Measurements from ENCODE around the gene ZNF473.
"Not testable (repeated sequence)": the region's sequence is repeated elsewhere in the genome, so short reads cannot be mapped to it uniquely, and the experiment has no call there.

The ZNF473 gene

DNA sequence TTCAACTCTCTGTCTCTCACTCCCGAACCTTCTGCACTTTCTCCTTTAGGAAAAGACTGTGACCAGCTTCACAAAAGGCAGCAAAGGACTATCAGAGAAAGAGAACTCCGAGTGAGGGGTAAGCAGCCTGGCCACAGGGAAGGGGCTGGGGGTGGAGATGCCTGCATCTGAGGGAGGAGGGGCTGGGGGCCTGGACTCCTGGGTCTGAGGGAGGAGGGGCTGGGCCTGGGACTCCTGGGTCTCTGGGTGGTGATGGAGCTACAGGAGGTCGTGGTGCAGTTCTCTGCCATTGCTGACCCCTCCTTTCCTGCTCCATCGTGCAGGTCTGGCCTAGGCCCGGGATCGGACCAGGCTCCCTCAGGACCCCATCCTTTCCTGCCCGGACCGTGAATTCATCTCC lies 49.3 kb downstream of the ZNF473 start:
- not testable (repeated sequence) for H3K27me3 ChIP-seq (ENCODE audit: control insufficient read depth, insufficient read depth, low read length); H3K4me3 ChIP-seq (ENCODE audit: low read depth, low read length); H3K27ac ChIP-seq (ENCODE audit: low read depth, low read length); H3K9ac ChIP-seq (ENCODE audit: low read length); H3K4me1 ChIP-seq (ENCODE audit: control insufficient read depth, insufficient read depth, low read length); H3K36me3 ChIP-seq (ENCODE audit: control insufficient read depth, insufficient read depth, low read length)
- H3K9me3 ChIP-seq (ENCODE audit: control insufficient read depth, insufficient read depth, low read depth, low read length), result peaks cover 16% of the 10 kb centered on the region; the same call in 1 of the 2 replicates

DNA sequence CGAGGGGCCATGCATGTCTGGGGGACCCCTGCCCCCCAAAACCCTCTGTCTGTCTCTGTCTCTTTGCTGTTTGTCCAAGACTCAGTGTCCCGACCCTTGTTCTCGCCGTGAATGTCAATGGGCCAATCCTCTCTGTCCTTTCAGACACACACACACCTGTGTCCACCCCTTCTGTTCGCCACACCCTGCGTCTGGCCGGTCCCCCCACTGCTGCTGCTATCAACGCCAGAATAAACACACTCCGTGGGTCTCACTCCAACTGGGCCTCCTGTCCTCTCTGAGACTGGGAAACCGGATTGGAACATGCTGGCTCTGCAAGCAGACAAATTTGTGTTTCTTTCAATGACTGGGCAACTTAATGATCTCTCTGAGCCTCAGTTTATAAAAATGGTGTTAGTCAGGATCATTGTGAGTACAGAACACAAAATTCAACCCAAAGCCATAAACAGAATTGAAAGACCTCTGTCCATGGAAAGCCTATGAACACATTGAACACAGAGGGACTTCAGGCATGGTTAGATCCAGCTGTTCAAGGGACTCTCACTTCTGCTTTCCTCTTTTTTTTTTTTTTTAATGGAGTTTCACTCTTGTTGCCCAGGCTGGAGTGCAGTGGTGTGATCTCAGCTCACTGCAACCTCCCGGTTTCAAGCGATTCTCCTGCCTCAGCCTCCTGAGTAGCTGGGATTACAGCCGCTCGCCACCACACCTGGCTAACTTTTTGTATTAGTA lies 50.0 kb downstream of the ZNF473 start:
- H3K9me3 ChIP-seq (ENCODE audit: control insufficient read depth, insufficient read depth, low read depth, low read length), result peaks cover 12% of the 10 kb centered on the region; the same call in 1 of the 2 replicates
- H3K4me3 ChIP-seq (ENCODE audit: low read depth, low read length); H3K27ac ChIP-seq (ENCODE audit: low read depth, low read length); H3K27me3 ChIP-seq (ENCODE audit: control insufficient read depth, insufficient read depth, low read length); H3K36me3 ChIP-seq (ENCODE audit: control insufficient read depth, insufficient read depth, low read length); H3K9ac ChIP-seq (ENCODE audit: low read length); H3K4me1 ChIP-seq (ENCODE audit: control insufficient read depth, insufficient read depth, low read length): not testable (repeated sequence)

DNA sequence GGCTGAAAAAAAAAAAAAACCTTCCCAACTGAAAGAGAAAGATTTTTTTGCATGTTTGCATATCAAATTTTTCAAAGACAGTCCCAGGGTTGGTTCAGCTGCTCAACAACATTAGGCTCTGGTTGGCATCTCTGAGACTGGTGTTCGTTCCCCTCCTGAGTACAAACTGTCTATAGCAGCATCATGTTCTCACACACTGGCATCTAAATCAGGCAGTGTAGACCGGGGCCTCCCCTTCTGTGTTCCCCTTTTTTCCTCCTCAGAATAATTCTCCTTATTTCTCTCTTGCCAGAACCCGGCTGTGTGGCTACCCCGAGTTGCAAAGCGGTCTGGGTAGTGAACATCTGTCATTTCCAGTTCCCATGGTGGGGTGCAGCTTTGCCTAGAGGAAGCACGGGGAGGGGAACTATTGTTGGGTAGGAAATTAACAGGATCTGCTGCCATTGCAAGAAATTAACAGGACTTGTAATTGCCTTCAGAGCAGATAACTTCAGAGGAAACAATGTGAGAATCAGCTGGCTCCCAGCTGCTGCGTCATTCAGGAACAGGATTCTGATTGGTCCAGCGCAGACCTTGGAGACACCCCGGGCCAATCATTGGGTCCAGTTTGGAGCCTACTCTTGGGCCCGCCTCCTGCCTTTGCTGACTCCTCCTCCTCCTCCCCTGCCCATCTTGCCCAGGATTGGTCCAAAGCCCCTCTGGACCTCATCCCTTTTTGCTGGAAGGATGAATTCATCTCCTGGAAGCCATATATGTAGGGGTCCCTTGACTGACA lies 51.0 kb downstream of the ZNF473 start:
- H3K27ac ChIP-seq (ENCODE audit: low read depth, low read length); H3K9ac ChIP-seq (ENCODE audit: low read length); H3K4me1 ChIP-seq (ENCODE audit: control insufficient read depth, insufficient read depth, low read length); H3K36me3 ChIP-seq (ENCODE audit: control insufficient read depth, insufficient read depth, low read length); H3K27me3 ChIP-seq (ENCODE audit: control insufficient read depth, insufficient read depth, low read length); H3K4me3 ChIP-seq (ENCODE audit: low read depth, low read length): not testable (repeated sequence)
- peaks cover 11% of the 10 kb centered on the region; the same call in 1 of the 2 replicates for H3K9me3 ChIP-seq (ENCODE audit: control insufficient read depth, insufficient read depth, low read depth, low read length)

DNA sequence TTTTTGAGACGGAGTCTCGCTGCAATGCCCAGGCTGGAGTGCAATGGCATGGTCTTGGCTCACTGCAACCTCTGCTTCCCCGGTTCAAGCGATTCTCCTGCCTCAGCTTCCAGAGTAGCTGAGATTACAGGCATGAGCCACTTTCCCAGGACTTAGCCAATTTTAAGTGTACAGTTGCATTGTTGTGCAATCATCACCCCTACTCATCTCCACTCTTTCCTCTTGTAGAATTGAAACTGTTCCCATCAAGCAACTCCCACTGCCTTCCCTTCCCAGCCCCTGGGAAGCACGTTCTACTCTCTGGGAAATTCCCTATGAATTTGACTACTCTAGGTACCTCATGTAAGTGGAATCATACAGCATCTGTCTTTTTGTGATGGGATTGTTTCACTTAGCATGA lies 53.2 kb downstream of the ZNF473 start:
- H3K9ac ChIP-seq (ENCODE audit: low read length); H3K9me3 ChIP-seq (ENCODE audit: control insufficient read depth, insufficient read depth, low read depth, low read length); H3K4me3 ChIP-seq (ENCODE audit: low read depth, low read length): not testable (repeated sequence)

DNA sequence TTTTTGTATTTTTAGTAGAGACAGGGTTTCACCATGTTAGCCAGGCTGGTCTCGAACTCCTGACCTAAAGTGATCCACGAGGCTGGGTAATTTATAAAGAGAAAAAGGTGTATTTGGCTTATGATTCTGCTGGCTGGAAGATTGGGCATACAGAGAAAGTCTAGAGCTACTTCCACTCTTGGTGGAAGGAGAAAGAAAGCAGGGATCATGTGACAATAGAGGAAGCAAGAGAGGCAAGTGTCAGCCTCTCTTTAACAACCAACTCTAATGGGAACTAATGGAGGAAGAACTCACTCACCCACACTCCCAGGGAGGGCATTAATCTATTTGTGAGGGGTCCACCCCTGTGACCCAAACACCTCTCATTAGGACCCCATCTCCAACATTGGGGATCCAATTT lies 58.6 kb downstream of the ZNF473 start:
- not testable (repeated sequence) for H3K9ac ChIP-seq (ENCODE audit: low read length); H3K4me3 ChIP-seq (ENCODE audit: low read depth, low read length); H3K27me3 ChIP-seq (ENCODE audit: control insufficient read depth, insufficient read depth, low read length); H3K4me1 ChIP-seq (ENCODE audit: control insufficient read depth, insufficient read depth, low read length); H3K27ac ChIP-seq (ENCODE audit: low read depth, low read length); H3K36me3 ChIP-seq (ENCODE audit: control insufficient read depth, insufficient read depth, low read length); H3K9me3 ChIP-seq (ENCODE audit: control insufficient read depth, insufficient read depth, low read depth, low read length)

More for the DNA sequence above, 53.2 kb downstream of the ZNF473 start:
- not testable (repeated sequence) for H3K4me1 ChIP-seq (ENCODE audit: control insufficient read depth, insufficient read depth, low read length); H3K36me3 ChIP-seq (ENCODE audit: control insufficient read depth, insufficient read depth, low read length); H3K27me3 ChIP-seq (ENCODE audit: control insufficient read depth, insufficient read depth, low read length); H3K27ac ChIP-seq (ENCODE audit: low read depth, low read length)

DNA sequence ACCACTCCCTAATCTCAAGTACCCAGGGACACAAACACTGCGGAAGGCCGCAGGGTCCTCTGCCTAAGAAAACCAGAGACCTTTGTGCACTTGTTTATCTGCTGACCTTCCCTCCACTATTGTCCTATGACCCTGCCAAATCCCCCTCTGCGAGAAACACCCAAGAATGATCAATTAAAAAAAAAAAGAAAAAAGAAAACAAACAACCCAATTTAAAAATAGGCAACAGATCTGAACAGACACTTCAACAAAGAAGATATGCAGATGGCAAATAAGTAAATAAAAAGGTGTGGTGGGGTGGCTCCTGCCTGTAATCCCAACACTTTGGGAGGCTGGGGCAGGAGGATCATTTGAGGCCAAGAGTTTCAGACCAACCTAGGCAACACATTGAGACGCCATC lies 61.3 kb downstream of the ZNF473 start:
- H3K9ac ChIP-seq (ENCODE audit: low read length); H3K27ac ChIP-seq (ENCODE audit: low read depth, low read length); H3K9me3 ChIP-seq (ENCODE audit: control insufficient read depth, insufficient read depth, low read depth, low read length); H3K4me1 ChIP-seq (ENCODE audit: control insufficient read depth, insufficient read depth, low read length); H3K4me3 ChIP-seq (ENCODE audit: low read depth, low read length); H3K36me3 ChIP-seq (ENCODE audit: control insufficient read depth, insufficient read depth, low read length); H3K27me3 ChIP-seq (ENCODE audit: control insufficient read depth, insufficient read depth, low read length): not testable (repeated sequence)

DNA sequence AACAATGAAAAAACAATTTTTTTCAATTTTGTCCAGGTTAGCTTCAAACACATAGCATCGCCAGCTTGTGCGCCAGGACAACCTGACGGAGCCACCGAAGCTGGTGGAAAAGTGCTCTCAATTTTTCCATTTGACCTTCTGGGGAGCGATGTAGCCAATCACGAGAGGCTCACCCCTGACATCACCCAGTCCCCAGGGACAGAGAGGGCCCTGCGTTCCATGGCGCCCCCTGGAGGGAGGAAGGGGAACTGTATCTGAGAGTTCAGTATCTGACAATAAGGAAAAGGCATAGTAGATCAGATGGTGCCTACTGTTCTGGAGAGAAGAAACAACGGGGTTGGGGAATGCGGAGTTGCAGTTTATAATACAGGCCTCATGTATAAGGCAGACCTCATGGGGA lies 64.9 kb downstream of the ZNF473 start:
- not testable (repeated sequence) for H3K27me3 ChIP-seq (ENCODE audit: control insufficient read depth, insufficient read depth, low read length); H3K4me3 ChIP-seq (ENCODE audit: low read depth, low read length); H3K9ac ChIP-seq (ENCODE audit: low read length); H3K27ac ChIP-seq (ENCODE audit: low read depth, low read length); H3K4me1 ChIP-seq (ENCODE audit: control insufficient read depth, insufficient read depth, low read length); H3K36me3 ChIP-seq (ENCODE audit: control insufficient read depth, insufficient read depth, low read length); H3K9me3 ChIP-seq (ENCODE audit: control insufficient read depth, insufficient read depth, low read depth, low read length)

DNA sequence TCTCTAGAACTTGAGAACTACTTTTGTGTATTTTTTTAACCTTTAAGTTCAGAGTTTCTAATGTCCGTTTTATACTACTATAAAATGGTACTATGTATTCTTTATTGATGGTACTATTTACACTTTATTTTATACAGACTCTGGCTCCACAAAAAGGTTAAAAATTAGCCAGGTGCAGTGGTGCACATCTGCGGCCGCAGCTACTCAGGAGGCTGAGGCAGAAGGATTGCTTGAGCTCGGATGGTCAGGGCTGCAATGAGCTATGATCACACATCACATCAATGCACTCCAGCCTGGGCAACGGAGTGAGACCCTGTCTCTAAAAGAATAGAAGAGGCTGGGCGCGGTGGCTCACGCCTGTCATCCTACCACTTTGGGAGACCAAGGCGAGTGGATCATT lies 66.0 kb downstream of the ZNF473 start:
- H3K9ac ChIP-seq (ENCODE audit: low read length); H3K4me3 ChIP-seq (ENCODE audit: low read depth, low read length); H3K36me3 ChIP-seq (ENCODE audit: control insufficient read depth, insufficient read depth, low read length); H3K9me3 ChIP-seq (ENCODE audit: control insufficient read depth, insufficient read depth, low read depth, low read length); H3K27me3 ChIP-seq (ENCODE audit: control insufficient read depth, insufficient read depth, low read length); H3K4me1 ChIP-seq (ENCODE audit: control insufficient read depth, insufficient read depth, low read length); H3K27ac ChIP-seq (ENCODE audit: low read depth, low read length): not testable (repeated sequence)

DNA sequence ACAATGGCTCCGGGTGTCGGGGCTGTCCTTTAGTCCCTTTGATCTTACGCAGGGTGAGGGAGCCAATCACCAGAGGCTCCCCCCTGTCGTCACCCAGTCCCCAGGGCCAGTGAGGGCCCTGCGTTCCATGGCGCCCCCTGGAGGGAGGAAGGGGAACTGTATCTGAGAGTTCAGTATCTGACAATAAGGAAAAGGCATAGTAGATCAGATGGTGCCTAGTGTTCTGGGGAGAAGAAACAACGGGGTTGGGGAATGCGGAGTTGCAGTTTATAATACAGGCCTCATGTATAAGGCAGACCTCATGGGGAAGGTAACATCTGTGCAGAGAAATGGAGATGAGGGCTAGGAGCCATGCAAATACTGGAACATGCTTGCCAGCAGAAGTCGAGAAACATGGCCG lies 66.8 kb downstream of the ZNF473 start:
- not testable (repeated sequence) for H3K4me3 ChIP-seq (ENCODE audit: low read depth, low read length); H3K36me3 ChIP-seq (ENCODE audit: control insufficient read depth, insufficient read depth, low read length); H3K4me1 ChIP-seq (ENCODE audit: control insufficient read depth, insufficient read depth, low read length); H3K9me3 ChIP-seq (ENCODE audit: control insufficient read depth, insufficient read depth, low read depth, low read length); H3K27me3 ChIP-seq (ENCODE audit: control insufficient read depth, insufficient read depth, low read length); H3K27ac ChIP-seq (ENCODE audit: low read depth, low read length); H3K9ac ChIP-seq (ENCODE audit: low read length)

DNA sequence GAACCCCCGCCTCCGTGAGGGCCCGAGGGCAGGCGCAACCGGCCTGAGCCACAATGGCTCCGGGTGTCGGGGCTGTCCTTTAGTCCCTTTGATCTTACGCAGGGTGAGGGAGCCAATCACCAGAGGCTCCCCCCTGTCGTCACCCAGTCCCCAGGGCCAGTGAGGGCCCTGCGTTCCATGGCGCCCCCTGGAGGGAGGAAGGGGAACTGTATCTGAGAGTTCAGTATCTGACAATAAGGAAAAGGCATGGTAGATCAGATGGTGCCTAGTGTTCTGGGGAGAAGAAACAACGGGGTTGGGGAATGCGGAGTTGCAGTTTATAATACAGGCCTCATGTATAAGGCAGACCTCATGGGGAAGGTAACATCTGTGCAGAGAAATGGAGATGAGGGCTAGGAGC lies 72.1 kb downstream of the ZNF473 start:
- not testable (repeated sequence) for H3K36me3 ChIP-seq (ENCODE audit: control insufficient read depth, insufficient read depth, low read length); H3K4me1 ChIP-seq (ENCODE audit: control insufficient read depth, insufficient read depth, low read length); H3K27me3 ChIP-seq (ENCODE audit: control insufficient read depth, insufficient read depth, low read length); H3K9me3 ChIP-seq (ENCODE audit: control insufficient read depth, insufficient read depth, low read depth, low read length); H3K27ac ChIP-seq (ENCODE audit: low read depth, low read length); H3K9ac ChIP-seq (ENCODE audit: low read length); H3K4me3 ChIP-seq (ENCODE audit: low read depth, low read length)

DNA sequence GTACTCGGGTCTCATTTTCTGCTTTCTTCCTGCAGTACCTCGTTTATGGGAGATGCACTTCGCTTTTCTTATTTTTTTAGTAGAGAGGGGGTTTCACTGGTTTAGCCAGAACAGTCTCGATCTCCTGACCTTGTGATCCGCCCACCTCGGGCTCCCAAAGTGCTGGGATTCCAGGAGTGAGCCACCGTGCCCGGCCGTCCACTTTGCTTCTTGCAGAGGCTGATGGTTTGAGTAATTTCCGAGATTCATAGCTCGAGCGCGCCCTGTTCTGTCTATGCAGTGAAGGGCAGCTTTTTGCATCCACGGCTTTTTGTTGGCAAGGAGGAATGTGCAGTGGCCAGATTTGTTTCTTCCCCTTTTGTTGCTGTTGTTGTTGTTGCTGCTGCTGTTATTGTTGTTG lies 73.1 kb downstream of the ZNF473 start:
- not testable (repeated sequence) for H3K9ac ChIP-seq (ENCODE audit: low read length); H3K4me3 ChIP-seq (ENCODE audit: low read depth, low read length); H3K36me3 ChIP-seq (ENCODE audit: control insufficient read depth, insufficient read depth, low read length); H3K4me1 ChIP-seq (ENCODE audit: control insufficient read depth, insufficient read depth, low read length); H3K27me3 ChIP-seq (ENCODE audit: control insufficient read depth, insufficient read depth, low read length); H3K9me3 ChIP-seq (ENCODE audit: control insufficient read depth, insufficient read depth, low read depth, low read length); H3K27ac ChIP-seq (ENCODE audit: low read depth, low read length)

All from HUES6 (cell line).